HG02973 (cell line): Measurements from ENCODE around the gene MCTP2.

Source experiments
- ATAC-seq: cut with Tn5 transposase; IDR thresholded peaks from one replicate; pipeline ENCODE4 v1.9.1; 2021; ENCODE audit warnings: moderate library complexity; ENCODE audit not compliant: unreplicated experiment

Gene MCTP2

DNA sequence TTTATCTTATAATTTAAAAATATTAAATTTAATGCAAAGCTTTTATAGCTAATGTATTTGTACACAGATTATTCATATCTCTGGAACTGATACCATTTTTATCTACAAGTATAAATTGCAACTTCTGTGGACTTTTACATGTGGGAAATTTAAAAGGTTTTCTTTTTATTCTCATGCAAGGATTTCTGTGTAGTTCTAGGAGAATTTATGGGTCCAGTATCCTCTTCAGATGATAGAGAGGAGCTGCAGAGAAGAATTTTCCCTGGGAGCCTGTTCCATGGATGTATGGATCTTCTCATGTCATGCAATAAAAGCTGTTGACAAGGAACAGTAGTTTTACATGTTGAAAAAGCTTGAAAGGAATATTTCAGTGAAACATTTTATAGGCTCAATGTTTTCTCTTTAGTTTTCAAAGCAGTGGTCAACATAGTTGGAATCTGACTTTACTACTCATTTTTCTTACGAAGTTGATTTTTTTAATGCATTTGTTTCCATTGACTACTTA lies 119.7 kb downstream of the MCTP2 start:
- ATAC-seq = no peak

- no peak for ATAC-seq
Observed at GRCh38 chr15:94352636-94353487, 121.5 kb downstream of the MCTP2 start.

DNA sequence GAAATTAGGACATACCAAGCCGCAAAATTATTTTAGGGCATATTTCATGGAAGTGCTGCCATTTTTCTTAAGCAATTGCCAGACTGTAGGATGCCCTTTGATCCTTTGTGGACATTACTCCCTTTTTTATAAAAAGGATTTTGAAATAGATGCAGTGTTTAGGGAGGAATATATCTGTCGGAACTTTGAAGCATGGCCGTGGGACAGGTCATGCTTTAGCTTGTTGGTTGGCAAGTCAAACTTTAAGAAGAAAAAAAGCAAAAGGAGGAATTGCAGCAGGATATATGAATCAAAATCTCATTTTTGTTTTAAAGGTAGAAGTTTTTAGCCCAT lies 122.1 kb downstream of the MCTP2 start:
- no peak for ATAC-seq

GRCh38 chr15:94354655-94355054 lies 123.3 kb downstream of the MCTP2 start:
- no peak for ATAC-seq

DNA sequence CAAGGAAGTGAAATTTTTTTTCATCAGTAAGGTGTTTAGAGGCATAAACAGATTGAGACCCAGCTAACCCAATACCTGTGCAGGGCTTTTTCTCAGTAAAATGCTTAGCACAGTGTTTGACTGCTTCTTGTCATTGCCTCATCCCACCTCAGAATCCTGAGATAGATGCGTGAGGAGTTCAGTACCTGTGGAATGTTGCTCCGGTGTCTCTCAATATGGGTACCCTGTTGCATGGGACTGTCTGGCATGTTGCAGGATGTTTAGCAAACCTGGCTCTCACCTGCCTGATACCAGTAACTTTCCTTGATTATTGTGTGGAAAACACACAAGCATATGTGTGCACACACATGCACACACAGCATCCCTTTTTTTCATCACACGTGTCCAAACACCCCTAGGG lies 128.4 kb downstream of the MCTP2 start:
- ATAC-seq = no peak

GRCh38 chr15:94360251-94360685 lies 128.9 kb downstream of the MCTP2 start:
- ATAC-seq = no peak

DNA sequence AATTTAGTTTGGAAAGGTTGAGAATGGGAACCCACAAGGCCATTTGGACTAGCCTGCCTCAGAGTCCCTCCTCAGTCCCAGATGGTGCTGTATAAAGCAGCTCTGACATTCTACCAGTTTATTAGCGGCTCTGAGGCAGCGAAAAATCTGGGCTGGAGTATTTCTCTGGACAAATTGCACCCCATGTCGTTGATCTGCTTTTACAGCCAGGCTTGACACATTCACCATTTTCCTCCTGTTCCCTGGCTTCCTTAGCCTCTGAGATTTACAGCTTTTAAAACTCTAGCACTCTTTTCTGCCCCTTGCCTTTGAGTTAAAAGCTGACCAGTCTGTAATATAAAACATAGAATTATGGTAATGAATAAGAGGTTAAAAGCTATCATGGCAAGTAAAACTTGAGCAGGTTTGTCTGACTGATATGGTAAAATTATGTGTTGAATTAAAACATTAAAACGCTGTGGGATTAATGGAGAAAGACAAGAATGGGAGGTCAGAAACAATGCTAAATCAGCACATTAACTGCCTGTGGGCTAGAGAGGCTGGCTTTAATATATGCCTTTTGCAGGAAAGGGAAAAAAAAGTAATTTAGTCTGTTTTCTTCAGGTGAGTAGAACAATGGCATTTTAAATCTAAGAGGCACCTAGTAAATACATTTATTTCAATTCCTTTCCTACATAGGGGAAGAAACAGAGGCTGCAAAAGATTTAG lies 131.2 kb downstream of the MCTP2 start:
- no peak for ATAC-seq

DNA sequence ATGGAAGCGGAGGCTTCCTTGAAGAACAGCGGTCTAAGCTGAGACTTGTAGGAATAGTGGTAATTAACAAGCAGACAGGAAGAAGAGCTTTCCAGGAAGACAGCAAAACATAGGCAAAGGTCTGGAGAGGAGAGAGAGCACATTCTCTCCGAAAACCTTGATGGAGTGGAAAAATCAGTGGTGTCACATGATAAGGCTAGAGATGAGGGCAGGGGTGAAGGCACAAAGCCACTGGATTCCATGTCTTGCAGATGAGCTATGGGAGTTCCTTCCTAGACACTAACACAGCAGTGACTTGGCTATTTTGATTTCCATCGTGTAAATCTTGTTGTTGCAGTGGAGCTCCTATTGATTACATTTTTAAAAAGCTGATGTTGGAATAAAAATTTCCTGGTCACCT lies 132.0 kb downstream of the MCTP2 start:
- no peak for ATAC-seq

- ATAC-seq = no peak
Observed at GRCh38 chr15:94366781-94367180, 135.4 kb downstream of the MCTP2 start.

DNA sequence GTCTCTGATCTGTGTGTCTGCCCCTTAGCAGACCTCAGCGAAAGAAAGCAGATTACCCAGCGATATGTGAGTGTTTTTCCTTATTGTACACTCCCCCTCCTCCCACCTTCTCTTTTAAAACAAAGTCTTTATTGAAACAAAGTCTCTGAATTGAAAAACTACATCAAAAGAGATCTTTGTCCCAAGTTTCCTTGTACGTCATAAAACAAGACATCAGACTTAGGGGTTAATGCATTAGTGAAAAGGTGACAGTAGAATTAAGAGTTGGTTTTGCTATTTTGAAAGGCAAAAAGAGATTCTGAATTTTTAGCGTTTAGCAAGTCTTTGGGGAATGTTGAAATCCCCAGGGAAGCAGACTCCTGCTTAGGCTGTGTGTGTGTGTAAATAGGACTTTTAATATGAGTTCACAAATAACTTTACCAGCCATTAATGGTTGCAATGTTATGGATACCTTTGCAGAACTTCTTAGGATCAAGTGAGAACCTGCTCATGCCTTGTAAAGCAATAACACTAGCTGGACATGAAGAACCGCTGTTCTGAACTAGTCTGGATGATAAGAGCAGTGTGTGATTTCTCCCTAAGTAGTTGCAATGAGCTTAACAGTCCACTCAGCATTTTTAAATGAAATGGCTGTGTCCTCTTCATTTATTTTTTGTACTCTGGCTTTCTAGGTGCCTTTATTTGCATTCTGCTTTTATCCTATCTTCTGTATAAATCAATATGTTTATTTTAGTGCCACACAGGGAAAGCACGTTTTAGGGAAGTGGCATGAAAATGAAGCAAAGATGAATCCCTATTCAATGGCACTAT lies 136.6 kb downstream of the MCTP2 start:
- ATAC-seq = no peak

GRCh38 chr15:94370206-94370935 lies 139.0 kb downstream of the MCTP2 start:
- ATAC-seq = no peak

DNA sequence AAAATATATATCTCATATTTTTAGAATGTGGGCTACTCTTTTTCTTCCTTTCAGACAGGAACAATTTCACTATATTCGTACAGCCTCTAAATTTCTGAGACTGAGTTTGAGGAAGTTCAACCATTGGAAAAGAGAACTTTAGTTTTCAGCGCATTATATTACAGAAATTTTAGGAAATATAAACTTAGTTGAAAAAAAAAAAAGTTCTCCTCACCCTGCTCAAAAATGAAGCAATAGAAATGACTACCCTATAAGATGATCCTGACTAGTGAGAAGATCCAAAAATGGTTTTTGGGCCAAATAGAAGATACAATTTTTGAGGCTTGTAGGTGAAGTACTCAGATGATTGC lies 139.6 kb downstream of the MCTP2 start:
- ATAC-seq = no peak

GRCh38 chr15:94372821-94373220 lies 141.5 kb downstream of the MCTP2 start:
- ATAC-seq = no peak

GRCh38 chr15:94375997-94376396 lies 144.6 kb downstream of the MCTP2 start:
- no peak for ATAC-seq

DNA sequence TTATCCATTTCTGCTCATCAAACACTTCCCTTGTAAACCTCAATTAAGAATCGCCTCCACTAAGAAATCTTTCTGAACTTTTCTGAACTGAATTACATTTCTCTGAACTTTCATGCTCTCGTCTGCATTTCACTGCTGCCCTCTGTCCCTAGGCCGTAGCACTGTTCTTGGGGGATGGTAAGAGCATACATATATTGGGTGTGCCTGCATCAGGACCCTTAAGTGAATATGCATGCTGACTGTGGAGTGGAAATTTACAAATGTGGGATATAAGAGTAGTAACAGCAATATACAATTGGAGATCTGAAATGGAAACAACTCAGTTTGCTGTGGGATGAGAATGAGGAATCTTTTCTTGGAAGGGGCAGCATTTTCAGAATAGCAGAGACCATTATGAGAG lies 148.6 kb downstream of the MCTP2 start:
- no peak for ATAC-seq

DNA sequence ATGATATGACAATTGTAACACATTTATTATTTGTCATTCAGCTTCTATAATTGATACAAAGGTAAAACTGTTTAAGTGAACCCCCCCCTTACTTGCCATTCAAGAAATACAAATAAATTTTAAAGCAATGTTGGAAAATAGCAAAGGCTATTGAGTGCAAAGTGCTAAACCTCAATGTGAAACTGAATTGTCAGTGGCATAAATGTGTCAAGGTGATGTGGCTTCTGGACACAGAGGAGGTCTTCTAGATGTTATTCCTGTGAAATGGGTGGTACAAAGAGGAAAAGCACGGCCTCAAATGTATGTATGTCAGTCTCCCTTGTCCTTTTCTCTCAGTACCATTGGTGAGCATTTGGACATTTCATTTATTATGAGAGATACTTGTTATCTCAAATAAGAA lies 149.4 kb downstream of the MCTP2 start:
- no peak for ATAC-seq

GRCh38 chr15:94381384-94381783 lies 150.0 kb downstream of the MCTP2 start:
- no peak for ATAC-seq

DNA sequence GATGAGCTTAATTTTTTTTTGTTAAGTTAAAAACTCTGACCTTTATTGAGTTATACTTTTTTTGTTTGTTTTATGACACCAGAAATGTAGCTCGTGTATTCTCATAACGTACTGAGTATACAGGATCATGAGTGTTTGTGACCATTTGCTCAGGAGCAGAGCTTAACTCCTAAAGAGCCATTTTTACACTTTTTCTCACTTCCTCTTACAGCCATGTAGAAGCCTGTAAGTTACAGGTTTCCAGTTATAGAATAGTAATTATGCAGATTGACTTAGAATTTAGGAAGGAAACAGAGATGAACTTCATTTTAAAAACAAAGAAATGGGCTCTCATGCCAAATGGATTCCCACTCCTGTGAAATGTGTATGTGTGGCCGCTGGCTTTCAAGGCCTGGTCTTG lies 151.7 kb downstream of the MCTP2 start:
- ATAC-seq = no peak

DNA sequence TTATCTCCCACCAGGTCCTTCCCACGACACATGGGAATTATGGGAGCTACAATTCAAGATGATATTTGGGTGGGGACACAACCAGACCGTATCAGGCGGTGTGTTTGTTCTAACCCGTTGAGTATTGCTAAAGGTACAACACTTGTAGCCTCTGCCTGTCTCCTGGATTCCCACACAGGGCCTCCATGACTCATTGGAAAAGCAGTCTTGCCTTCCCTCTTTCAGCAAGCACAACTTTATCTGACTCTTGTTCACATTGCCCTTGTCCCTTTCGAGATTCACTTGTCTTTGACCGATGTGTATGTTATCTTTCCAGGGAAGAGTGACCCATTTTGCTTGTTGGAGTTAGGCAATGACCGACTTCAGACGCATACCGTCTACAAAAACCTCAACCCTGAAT lies 152.3 kb downstream of the MCTP2 start:
- no peak for ATAC-seq

DNA sequence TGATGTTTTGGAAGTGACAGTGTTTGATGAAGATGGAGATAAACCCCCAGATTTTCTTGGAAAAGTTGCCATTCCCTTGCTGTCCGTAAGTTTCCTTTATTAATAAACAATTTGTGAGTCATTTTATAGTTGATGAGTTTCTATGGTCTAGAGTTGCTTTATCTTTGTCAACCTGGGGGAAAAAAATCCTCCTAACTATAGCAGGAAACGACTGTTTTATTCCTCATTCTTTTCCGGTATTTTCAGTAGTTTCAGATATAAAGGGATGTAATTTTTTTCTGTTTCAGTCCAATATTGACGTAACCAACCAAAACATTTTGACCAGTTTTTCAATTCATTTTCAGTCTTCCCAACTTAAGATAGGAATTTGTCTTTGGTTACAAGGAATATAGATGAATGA lies 154.1 kb downstream of the MCTP2 start:
- ATAC-seq = no peak

GRCh38 chr15:94386351-94386750 lies 155.0 kb downstream of the MCTP2 start:
- ATAC-seq = no peak
